Astrocyte (in vitro differentiated cells and primary cell): ENCODE data around the gene SNX4.

ENCODE experiments used
- EZH2 ChIP-seq: IDR thresholded peaks from 2 replicates; pipeline ENCODE4 v1.6.1; 2012; ENCODE audit warnings: mild to moderate bottlenecking, low read length, inconsistent platforms; ENCODE audit not compliant: insufficient read depth
- TF ChIP-seq, protein P1 (sequence below): IDR thresholded peaks from 2 replicates; pipeline ENCODE4 v1.5.1; 2011; ENCODE audit warnings: low read depth, mild to moderate bottlenecking, inconsistent platforms, low read length, moderate library complexity; ENCODE audit not compliant: insufficient read depth

GRCh38 chr3:125515421-125515820 is 4.6 kb downstream of the SNX4 start:
- TF ChIP-seq, protein P1, sequence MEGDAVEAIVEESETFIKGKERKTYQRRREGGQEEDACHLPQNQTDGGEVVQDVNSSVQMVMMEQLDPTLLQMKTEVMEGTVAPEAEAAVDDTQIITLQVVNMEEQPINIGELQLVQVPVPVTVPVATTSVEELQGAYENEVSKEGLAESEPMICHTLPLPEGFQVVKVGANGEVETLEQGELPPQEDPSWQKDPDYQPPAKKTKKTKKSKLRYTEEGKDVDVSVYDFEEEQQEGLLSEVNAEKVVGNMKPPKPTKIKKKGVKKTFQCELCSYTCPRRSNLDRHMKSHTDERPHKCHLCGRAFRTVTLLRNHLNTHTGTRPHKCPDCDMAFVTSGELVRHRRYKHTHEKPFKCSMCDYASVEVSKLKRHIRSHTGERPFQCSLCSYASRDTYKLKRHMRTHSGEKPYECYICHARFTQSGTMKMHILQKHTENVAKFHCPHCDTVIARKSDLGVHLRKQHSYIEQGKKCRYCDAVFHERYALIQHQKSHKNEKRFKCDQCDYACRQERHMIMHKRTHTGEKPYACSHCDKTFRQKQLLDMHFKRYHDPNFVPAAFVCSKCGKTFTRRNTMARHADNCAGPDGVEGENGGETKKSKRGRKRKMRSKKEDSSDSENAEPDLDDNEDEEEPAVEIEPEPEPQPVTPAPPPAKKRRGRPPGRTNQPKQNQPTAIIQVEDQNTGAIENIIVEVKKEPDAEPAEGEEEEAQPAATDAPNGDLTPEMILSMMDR: no peak
- TF ChIP-seq EZH2: no peak
